Tibial artery (tissue), 4 donors: ENCODE data around the gene PRR13.

Experiments
- DNase-seq, 2 donors: peaks; one replicate each; pipeline ENCODE4 v3.0.0-alpha.2; 2019
- H3K27ac ChIP-seq, 2 donors: fragments of 200-600 bp; sonication (generic) in 1 of 2; 1 replicate in 1 of 2; 2 replicates in 1 of 2; pipeline ENCODE4 v1.5.1; 2018 to 2019; ENCODE audit warnings: mild to moderate bottlenecking in 1 of 2
- H3K27me3 ChIP-seq, 2 donors: fragments of 200-600 bp; sonication (generic) in 1 of 2; one replicate each; pipeline versions ENCODE4 v1.5.1 to v1.6.0; 2016 to 2019
- H3K36me3 ChIP-seq, 3 donors: fragments of 200-600 bp; sonication (generic) in 2 of 3; one replicate each; pipeline ENCODE4 v1.5.1; 2016 to 2019; ENCODE audit warnings: mild to moderate bottlenecking in 2 of 3
- H3K4me1 ChIP-seq, 4 donors: fragments of 200-600 bp; sonication (generic) in 2 of 4; 1 replicate in 3 of 4; 2 replicates in 1 of 4; pipeline ENCODE4 v1.5.1; 2016 to 2019
- H3K4me3 ChIP-seq, 2 donors: fragments of 200-600 bp; sonication (generic) in 1 of 2; 1 replicate in 1 of 2; 2 replicates in 1 of 2; pipeline ENCODE4 v1.5.1; 2018 to 2019; ENCODE audit warnings: mild to moderate bottlenecking in 2 of 2
- H3K9me3 ChIP-seq, 3 donors: fragments of 200-600 bp; sonication (generic) in 1 of 3; one replicate each; pipeline ENCODE4 v1.5.1; 2016 to 2019
- intact Hi-C: fragments of 100-400 bp; cut with DNase I; formaldehyde crosslinking; loops from one replicate; pipeline ENCODE4 v1.15.0; 2023; ENCODE audit warnings: low total_unique reads
- TF ChIP-seq, protein P1 (sequence below), 2 experiments: fragments of 200-600 bp in 1 of 2; fragments of 450-650 bp in 1 of 2; IDR thresholded peaks; one replicate each; pipeline ENCODE4 v1.5.1; 2017 to 2019; ENCODE audit warnings: antibody characterized with exemption in 2 of 2, mild to moderate bottlenecking in 1 of 2, moderate library complexity in 1 of 2

Gene PRR13

DNA sequence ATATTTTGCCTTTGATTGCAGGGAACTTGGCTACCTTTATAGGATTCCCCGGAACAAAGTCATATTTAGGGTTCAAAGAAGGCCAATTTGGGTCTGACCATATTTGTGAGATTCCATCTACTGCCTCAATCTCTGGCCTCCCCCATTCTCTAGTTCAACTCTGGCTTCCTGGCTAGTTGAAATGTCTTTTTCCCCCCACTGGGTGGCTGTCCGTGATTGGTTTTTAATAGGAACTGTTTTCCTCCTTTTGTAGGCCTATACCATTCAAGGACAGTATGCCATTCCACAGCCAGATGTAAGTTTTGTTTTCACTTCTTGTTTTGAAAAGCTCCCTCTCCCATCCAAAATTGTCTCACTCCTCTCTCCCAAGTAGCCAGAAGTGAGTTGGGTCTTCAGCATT lies 24.1 kb downstream of the PRR13 start:
- no peak for DNase-seq
- H3K9me3 ChIP-seq = no peaks in the 10 kb centered on the region
- intact Hi-C loops = loop anchor here (10.0 kb wide), 1 partner anchor 869 kb away; no protein-coding TSS in a partner anchor
- H3K27me3 ChIP-seq = no peaks in the 10 kb centered on the region
- no peak overlapping the region for H3K27ac ChIP-seq
- TF ChIP-seq, protein P1, sequence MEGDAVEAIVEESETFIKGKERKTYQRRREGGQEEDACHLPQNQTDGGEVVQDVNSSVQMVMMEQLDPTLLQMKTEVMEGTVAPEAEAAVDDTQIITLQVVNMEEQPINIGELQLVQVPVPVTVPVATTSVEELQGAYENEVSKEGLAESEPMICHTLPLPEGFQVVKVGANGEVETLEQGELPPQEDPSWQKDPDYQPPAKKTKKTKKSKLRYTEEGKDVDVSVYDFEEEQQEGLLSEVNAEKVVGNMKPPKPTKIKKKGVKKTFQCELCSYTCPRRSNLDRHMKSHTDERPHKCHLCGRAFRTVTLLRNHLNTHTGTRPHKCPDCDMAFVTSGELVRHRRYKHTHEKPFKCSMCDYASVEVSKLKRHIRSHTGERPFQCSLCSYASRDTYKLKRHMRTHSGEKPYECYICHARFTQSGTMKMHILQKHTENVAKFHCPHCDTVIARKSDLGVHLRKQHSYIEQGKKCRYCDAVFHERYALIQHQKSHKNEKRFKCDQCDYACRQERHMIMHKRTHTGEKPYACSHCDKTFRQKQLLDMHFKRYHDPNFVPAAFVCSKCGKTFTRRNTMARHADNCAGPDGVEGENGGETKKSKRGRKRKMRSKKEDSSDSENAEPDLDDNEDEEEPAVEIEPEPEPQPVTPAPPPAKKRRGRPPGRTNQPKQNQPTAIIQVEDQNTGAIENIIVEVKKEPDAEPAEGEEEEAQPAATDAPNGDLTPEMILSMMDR (IDR thresholded peaks at IDR 0.05) = no peak
- H3K36me3 ChIP-seq = peaks cover 100% of the 10 kb centered on the region in 3 donors
- peaks cover 0 to 11% (median 2%) of the 10 kb centered on the region in 4 donors for H3K4me1 ChIP-seq
- H3K4me3 ChIP-seq = no peak overlapping the region

GRCh38 chr12:53466640-53467039 lies 25.1 kb downstream of the PRR13 start:
- intact Hi-C loops = loop anchor here (10.0 kb wide), 1 partner anchor 868 kb away; no protein-coding TSS in a partner anchor
- DNase-seq = no peak
- TF ChIP-seq, protein P1 (IDR thresholded peaks at IDR 0.05) = no peak
- Histone ChIP-seq H3K36me3 (peaks cover 100% of the 10 kb centered on the region in 3 donors), H3K4me1 (peaks cover 0 to 10% (median 0%) of the 10 kb centered on the region in 4 donors), H3K27me3 (no peaks in the 10 kb centered on the region), H3K9me3 (no peaks in the 10 kb centered on the region), H3K4me3 (no peak overlapping the region), H3K27ac (no peak overlapping the region)

- H3K9me3 ChIP-seq = no peaks in the 10 kb centered on the region
- peaks cover 100% of the 10 kb centered on the region in 3 donors for H3K36me3 ChIP-seq
- intact Hi-C loops = loop anchor here (10.0 kb wide), 1 partner anchor 868 kb away; no protein-coding TSS in a partner anchor
- TF ChIP-seq, protein P1 (IDR thresholded peaks at IDR 0.05) = no peak
- H3K27me3 ChIP-seq = no peaks in the 10 kb centered on the region
- DNase-seq = no peak
- peaks cover 0 to 14% (median 0%) of the 10 kb centered on the region in 4 donors for H3K4me1 ChIP-seq
- H3K27ac ChIP-seq = no peak overlapping the region
- no peak overlapping the region for H3K4me3 ChIP-seq
These were observed 25.5 kb downstream of the PRR13 start for GRCh38 chr12:53467082-53467481.

DNA sequence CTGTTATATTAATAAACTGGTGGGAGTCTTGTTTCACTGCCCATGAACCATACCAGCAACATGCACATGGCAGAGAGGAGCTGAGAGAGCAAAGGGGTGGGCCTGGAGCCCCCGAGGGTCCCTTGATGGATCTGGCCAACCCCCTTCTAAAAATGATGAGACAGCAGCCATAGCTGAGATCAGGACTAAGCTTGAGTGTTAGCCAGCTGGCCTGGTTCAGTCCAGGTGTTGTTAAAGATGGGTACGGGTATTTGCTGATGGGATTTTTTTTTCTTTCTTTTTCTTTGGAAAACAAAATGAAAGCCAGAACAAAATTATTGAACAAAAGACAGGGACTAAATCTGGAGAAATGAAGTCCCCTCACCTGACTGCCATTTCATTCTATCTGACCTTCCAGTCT lies 26.3 kb downstream of the PRR13 start:
- Histone ChIP-seq H3K27me3 (no peaks in the 10 kb centered on the region), H3K4me1 (peaks cover 0 to 21% (median 0%) of the 10 kb centered on the region in 4 donors), H3K4me3 (no peak overlapping the region), H3K36me3 (peaks cover 100% of the 10 kb centered on the region in 3 donors), H3K9me3 (no peaks in the 10 kb centered on the region), H3K27ac (no peak overlapping the region)
- TF ChIP-seq, protein P1 (IDR thresholded peaks at IDR 0.05) = no peak
- no peak for DNase-seq
- intact Hi-C loops = loop anchor here (10.0 kb wide), 1 partner anchor 867 kb away; no protein-coding TSS in a partner anchor

- Histone ChIP-seq H3K4me1 (peaks cover 0 to 25% (median 0%) of the 10 kb centered on the region in 4 donors), H3K4me3 (no peak overlapping the region), H3K9me3 (no peaks in the 10 kb centered on the region), H3K27me3 (no peaks in the 10 kb centered on the region), H3K27ac (no peak overlapping the region), H3K36me3 (peaks cover 100% of the 10 kb centered on the region in 3 donors)
- intact Hi-C loops = loop anchor here (10.0 kb wide), 1 partner anchor 867 kb away; no protein-coding TSS in a partner anchor
- TF ChIP-seq, protein P1 (IDR thresholded peaks at IDR 0.05) = no peak
- DNase-seq = no peak
These were observed 26.7 kb downstream of the PRR13 start for GRCh38 chr12:53468282-53468681.
